SU-DHL-6 (cell line): Measurements from ENCODE around the gene PPWD1.

Source experiments
- CTCF ChIP-seq: fragments of 200-600 bp; sonication (generic); IDR thresholded peaks from one replicate; pipeline ENCODE4 v1.5.1; 2017; ENCODE audit warnings: antibody characterized with exemption, mild to moderate bottlenecking, low read length, moderate library complexity; ENCODE audit not compliant: insufficient read depth, poor library complexity, severe bottlenecking
- EZH2phosphoT487 ChIP-seq: fragments of 200-600 bp; sonication (generic), shearing (Covaris generic); conservative IDR thresholded peaks from 2 replicates; pipeline ENCODE4 v1.6.1; 2018; ENCODE audit warnings: mild to moderate bottlenecking, antibody characterized with exemption, low read length, moderate library complexity, mixed read lengths

GRCh38 chr5:65546141-65546540, 17.0 kb upstream of the PPWD1 start:
- TF ChIP-seq CTCF (no peak), EZH2phosphoT487 (no peak)
